NCI-H82 (cell line): ENCODE data around the gene PPP5C.
"Not testable (repeated sequence)": the region's sequence is repeated elsewhere in the genome, so short reads cannot be mapped to it uniquely, and the experiment has no call there.

Experiments
- DNase-seq: peaks from one replicate; lab custom pipeline; 2025; lab: John Stamatoyannopoulos, UW

PPP5C gene

DNA sequence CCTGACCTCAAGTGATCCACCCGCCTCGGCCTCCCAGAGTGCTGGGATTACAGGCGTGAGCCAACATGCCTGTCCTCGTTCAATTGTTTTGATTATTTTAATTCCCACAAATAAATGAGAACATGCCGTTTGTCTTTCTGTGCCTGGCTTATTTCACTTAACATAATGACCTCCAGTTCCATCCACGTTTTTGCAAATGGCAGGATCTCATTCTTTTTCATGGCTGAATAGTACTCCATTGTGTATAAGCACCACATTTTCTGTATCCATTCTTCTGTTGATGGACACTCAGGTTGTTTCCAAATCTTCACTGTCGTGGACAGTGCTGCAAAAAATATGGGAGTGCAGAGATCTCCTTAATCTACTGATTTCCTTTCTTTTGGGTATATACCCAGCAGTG lies 86.6 kb downstream of the PPP5C start:
- not testable (repeated sequence) for DNase-seq

DNA sequence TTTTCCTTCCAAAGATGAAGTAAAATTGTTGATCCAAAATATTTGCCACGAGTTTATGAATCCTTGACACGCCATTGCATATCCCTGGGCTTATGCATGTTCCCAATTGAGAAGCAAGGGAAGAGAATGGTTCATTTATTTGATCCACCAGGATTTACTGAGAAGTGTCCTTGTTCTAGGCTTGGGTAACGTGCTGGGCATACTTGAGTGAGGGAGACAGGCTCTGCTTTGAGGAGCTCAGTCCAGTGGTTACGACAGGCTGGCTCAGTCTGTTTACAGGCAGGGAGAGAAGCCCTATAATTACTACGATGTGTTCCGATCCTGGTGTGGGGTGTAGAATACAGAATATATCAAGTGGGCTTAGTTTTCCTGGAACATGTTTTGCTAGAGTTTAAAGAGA lies 88.1 kb downstream of the PPP5C start:
- DNase-seq, result no peak

- not testable (repeated sequence) for DNase-seq
These were observed 88.8 kb downstream of the PPP5C start for GRCh38 chr19:46435689-46436088.
